PC-3 (cell line): ENCODE results near the gene NAA40.

Experiments used
- EZH2 ChIP-seq: fragments of 300-600 bp; sonication (generic); IDR thresholded peaks from one replicate; pipeline ENCODE4 v1.6.1; 2017; ENCODE audit warnings: antibody characterized with exemption, mild to moderate bottlenecking, low read length; ENCODE audit not compliant: unreplicated experiment
- TF ChIP-seq, protein P1 (sequence below): fragments of 300-600 bp; sonication (generic); conservative IDR thresholded peaks from 2 replicates; pipeline ENCODE4 v1.5.1; 2017; ENCODE audit warnings: antibody characterized with exemption, low read depth, mild to moderate bottlenecking, low read length

DNA sequence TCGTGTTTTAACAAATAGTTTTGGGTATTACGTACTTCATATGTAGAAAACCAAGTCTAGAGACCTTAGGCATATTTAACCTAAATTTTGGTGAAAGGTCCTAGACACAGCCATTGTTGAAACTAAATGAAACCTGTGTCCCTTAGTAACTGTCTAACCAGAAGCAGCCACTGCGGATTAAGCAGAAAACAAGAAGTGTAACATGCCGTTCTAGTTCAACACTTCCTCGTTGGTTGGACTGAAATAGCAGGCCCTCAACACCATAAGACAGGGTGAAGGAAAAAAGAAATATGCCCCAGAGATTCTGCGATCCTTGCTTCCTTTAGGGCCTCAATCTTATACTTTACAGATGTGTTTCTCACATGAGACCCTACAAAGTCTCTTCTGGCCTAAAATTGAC lies 2.0 kb downstream of the NAA40 start:
- TF ChIP-seq, protein P1, sequence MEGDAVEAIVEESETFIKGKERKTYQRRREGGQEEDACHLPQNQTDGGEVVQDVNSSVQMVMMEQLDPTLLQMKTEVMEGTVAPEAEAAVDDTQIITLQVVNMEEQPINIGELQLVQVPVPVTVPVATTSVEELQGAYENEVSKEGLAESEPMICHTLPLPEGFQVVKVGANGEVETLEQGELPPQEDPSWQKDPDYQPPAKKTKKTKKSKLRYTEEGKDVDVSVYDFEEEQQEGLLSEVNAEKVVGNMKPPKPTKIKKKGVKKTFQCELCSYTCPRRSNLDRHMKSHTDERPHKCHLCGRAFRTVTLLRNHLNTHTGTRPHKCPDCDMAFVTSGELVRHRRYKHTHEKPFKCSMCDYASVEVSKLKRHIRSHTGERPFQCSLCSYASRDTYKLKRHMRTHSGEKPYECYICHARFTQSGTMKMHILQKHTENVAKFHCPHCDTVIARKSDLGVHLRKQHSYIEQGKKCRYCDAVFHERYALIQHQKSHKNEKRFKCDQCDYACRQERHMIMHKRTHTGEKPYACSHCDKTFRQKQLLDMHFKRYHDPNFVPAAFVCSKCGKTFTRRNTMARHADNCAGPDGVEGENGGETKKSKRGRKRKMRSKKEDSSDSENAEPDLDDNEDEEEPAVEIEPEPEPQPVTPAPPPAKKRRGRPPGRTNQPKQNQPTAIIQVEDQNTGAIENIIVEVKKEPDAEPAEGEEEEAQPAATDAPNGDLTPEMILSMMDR = no peak
- no peak for TF ChIP-seq EZH2
